C4-2B (cell line): Measurements from ENCODE around the gene BDH1.

Experiments
- H3K27ac ChIP-seq: fragments of 450-650 bp; 2 replicates; pipeline ENCODE4 v1.5.1; 2017
- ZFX ChIP-seq: fragments of 450-650 bp; IDR thresholded peaks from 2 replicates; pipeline ENCODE4 v1.6.1; 2017
- TF ChIP-seq, protein P1 (sequence below): fragments of 450-650 bp; conservative IDR thresholded peaks from 2 replicates; pipeline ENCODE4 v1.5.1; 2017; ENCODE audit warnings: mild to moderate bottlenecking

BDH1 gene

DNA sequence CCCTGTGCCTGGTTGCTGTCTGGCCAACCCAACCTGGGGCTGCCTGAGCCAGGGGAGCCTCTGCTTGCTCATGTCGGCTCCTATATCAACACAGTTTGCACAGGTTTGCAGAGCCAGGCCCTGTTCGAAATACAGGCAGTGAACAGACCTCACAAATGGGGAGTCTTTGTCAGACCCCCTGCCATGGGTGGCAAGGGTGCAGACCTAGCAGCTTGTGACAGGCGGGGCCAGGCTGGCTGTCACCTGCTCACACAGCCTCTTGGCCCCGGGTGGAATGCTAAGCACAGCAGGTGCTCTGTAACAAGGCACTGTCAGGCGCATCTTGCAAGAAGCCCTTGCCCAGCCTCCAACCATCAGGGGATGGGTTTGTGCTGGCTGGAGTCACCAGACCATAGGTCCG lies 47.3 kb downstream of the BDH1 start:
- TF ChIP-seq, protein P1, sequence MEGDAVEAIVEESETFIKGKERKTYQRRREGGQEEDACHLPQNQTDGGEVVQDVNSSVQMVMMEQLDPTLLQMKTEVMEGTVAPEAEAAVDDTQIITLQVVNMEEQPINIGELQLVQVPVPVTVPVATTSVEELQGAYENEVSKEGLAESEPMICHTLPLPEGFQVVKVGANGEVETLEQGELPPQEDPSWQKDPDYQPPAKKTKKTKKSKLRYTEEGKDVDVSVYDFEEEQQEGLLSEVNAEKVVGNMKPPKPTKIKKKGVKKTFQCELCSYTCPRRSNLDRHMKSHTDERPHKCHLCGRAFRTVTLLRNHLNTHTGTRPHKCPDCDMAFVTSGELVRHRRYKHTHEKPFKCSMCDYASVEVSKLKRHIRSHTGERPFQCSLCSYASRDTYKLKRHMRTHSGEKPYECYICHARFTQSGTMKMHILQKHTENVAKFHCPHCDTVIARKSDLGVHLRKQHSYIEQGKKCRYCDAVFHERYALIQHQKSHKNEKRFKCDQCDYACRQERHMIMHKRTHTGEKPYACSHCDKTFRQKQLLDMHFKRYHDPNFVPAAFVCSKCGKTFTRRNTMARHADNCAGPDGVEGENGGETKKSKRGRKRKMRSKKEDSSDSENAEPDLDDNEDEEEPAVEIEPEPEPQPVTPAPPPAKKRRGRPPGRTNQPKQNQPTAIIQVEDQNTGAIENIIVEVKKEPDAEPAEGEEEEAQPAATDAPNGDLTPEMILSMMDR = no peak
- TF ChIP-seq ZFX = no peak
- no peak overlapping the region for H3K27ac ChIP-seq

DNA sequence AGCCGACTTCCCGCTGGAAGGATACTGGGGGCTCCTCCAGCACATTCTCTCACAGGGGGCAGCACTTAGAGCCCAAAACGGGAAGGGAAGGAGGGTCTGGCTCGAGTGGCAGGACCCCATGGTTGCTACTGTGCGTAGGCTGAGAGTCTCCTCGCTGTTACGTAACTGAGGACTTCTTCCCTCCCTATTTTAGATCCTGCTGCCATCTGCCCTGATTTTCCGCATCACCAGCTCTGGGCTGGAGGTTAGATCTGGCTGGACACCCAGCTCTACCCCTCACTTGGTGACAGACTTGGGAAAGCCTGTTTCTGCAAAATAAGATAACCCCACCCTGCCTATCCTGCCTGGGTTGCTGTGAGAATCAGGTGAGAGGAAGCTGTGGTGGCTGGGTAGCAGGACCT lies 47.7 kb downstream of the BDH1 start:
- H3K27ac ChIP-seq = no peak overlapping the region
- TF ChIP-seq, protein P1 = no peak
- no peak for TF ChIP-seq ZFX

DNA sequence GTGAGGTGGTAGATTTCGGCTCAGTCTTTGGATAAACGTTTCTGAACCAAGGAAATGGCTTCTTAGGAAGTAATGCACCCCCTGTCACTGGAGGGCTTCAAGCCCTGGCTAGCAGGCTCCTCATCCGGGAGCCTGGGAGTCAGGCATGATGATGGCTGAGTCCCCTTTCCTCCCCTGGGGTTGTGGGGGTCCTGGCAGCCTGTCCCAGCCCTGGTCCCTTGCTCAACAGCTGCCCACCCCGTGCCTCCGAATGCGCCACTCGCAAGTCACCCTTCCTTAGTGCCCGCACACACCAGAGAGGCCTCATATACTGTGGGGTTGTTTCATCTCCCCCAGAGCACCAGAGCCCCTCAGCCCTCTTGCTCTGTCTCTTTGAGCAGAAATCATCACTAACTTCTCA lies 48.2 kb downstream of the BDH1 start:
- H3K27ac ChIP-seq = no peak overlapping the region
- TF ChIP-seq ZFX = no peak

GRCh38 chr3:197507081-197507480 lies 48.7 kb downstream of the BDH1 start:
- H3K27ac ChIP-seq = no peak overlapping the region

GRCh38 chr3:197505796-197506548 lies 49.8 kb downstream of the BDH1 start:
- no peak for TF ChIP-seq ZFX
- TF ChIP-seq, protein P1 = no peak
- H3K27ac ChIP-seq = no peak overlapping the region

More at GRCh38 chr3:197507081-197507480, 48.7 kb downstream of the BDH1 start:
- TF ChIP-seq, protein P1 = no peak
- TF ChIP-seq ZFX = no peak

DNA sequence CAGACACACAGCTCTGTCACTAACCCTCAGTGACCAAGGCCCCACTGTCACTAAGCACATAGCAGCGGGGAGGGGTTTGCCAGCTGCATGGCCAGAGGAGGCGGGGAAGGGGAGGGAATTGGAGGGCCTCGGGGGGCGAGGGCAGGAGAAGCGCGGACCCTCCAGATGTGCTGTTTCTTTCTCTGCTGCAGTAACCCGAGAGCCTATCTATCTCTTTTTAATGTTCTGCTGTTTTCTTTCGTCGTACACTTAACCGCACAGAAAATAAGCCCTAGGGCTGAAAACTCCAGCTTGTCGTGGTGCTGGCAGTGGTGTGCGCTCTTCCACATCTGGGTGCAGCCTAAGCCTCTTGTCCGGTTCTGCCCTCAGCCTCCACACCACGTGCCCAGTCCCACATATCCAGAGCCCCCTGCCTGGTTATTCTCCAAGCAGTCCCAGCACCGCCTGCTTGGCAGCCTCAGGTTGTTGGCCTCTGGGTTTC lies 51.1 kb downstream of the BDH1 start:
- TF ChIP-seq ZFX = no peak
- TF ChIP-seq, protein P1 = no peak
- H3K27ac ChIP-seq = peak overlapping the region; percentile 57

GRCh38 chr3:197504229-197504628 lies 51.5 kb downstream of the BDH1 start:
- peak overlapping the region; percentile 57 for H3K27ac ChIP-seq
- TF ChIP-seq ZFX = no peak
- TF ChIP-seq, protein P1 = no peak

GRCh38 chr3:197503652-197504051 lies 52.1 kb downstream of the BDH1 start:
- H3K27ac ChIP-seq = peak overlapping the region; percentile 57
- TF ChIP-seq, protein P1 = no peak
- no peak for TF ChIP-seq ZFX
